Stimulated activated CD4-positive, alpha-beta T cell treated with anti-CD3 and anti-CD28 coated beads, Interleukin-12 subunit alpha, Interleukin-12 subunit beta, amount 100 ng/mL, for 48 hours (primary cell): Measurements from ENCODE around the gene KCNJ6.
"Not testable (repeated sequence)": the region's sequence is repeated elsewhere in the genome, so short reads cannot be mapped to it uniquely, and the experiment has no call there.

Experiments used
- DNase-seq, 3 donors: peaks; one replicate each; pipeline ENCODE4 v3.0.0-alpha.2; 2020; ENCODE audit warnings: low read depth in 2 of 3, low spot score in 1 of 3

KCNJ6 gene

DNA sequence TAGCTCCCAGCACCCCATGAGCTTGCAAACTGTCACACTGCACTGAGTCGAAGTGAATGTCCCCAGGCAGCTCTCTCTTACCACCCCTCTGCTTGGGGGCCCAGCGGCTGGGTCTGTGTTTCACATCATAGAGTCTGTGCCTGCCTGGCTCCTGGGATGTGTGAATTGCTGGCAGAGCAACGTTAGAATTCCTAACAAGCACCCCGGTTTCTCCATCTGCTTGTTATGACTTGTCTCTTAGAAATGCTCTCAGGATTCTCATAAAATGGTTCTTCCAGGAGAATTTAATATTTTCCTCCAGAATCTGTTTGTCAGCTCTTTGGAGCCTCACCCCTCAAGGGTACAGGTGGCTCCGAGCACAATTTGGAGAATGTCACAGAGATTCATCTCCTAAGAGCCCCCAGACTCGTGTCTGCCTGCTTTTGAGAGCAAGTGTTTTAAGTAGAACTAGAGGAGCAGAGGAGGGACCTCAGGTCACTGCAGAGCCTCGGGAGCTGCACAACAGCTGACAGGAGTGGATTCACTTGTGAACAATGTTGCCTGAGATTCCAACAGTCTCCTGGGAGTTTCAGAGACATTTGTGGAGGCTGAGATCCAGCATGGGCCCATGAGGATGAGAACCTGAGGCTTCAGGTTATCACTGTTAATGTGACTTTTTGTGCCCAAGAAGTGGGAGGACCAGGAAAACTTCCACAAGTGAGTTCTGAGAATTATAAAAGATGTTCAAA lies 131.5 kb downstream of the KCNJ6 start:
- no peak for DNase-seq

DNA sequence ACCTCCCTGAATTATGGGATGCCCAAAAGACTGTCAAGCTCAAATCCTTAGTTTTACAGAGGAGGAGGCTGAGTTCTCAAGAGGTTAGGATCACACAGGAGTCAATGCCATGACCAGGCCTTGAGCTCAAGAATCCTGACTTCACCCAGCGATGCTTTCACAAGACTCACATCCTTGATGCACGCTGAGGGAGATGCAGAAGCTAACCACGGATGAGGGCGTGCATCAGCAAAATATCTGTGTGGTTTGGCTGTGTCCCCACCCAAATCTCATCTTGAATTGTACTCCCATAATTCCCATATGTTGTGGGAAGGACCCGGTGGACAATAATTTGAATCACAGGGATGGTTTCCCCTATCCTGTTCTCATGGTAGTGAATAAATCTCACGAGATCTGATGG lies 133.2 kb downstream of the KCNJ6 start:
- DNase-seq: no peak

DNA sequence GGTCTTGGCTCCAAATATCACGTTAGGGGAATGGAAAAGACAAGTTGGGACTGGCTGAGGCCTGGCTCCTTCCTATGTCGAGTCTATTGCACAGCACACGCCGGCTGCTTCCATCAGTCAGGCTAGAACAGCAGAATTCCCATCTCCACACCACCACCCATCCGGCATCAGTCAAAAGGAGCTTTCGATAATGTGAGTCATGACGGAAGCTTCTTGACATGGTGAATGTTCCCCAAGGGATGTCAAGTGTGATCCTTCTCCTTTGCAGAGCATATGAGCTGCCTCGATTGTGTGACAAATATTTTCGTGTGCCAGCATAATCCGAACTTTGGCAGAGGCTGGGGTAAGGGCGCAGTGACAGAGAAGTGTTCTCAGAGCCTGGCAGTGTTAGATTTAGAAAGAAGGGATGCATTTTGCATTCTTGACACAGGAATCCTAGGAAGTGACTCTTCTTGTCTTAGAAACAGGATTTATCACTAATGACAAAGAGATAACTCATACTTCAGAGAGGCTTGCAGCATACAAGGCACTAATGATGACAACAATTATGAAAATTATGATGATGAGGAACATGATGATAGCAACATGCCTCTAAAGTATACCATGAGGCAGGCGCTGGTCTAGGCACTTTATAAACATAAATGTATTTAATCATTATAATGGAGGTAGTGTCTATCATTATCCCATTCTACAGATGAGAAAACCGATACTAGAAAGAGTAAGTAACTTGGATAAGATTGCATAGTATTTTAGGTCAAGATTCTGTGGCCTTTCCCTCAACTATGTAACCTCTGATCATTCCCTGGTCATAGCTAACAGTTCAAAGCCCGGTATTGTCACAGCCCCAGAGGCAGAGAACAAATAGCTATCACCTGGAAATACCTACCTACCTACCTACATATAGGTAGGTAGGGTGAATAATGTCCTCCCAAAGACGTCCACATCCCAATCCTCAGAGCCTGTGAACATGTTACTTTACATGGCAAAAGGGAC lies 135.0 kb downstream of the KCNJ6 start:
- DNase-seq: no peak

DNA sequence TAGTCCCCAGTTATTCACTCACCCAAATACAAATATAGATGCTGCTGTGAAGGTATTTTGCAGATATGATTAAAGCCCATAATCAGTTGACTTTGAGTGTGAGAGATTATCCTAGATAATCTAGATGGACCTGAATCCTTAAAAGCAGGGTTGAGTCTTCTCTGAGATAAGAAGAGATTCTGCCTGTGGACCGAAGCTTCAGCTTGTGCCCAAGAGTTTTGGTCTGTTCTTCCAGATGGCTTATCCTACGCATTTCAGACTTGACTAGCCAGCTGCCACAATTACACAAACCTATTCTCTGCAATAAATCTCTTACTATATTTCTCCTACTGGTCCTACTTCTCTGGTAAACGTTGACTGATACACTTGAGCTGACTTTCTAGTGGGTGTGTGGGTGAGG lies 145.1 kb downstream of the KCNJ6 start:
- no peak for DNase-seq

GRCh38 chr21:37770461-37770860 lies 145.8 kb downstream of the KCNJ6 start:
- no peak for DNase-seq

DNA sequence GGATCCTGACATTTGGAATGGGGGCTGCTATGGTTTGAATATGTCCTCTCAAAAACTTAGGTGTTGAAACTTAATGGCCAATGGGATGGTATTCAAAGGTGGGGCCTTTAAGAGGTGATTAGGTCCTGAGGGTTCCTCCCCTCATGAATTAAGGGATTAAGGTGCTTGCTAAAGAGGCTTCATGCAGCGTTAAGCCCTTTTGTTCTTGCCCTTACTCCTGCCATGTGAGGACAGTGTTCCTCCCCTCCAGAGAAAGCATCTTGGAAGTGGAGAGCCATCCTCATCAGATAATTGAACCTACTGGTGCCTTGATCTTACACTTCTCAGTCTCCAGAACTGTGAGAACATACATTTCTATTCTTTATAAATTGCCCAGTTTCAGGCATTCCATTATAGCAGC lies 146.6 kb downstream of the KCNJ6 start:
- no peak for DNase-seq

- DNase-seq: no peak
Measured at GRCh38 chr21:37767984-37768383, 148.3 kb downstream of the KCNJ6 start.

DNA sequence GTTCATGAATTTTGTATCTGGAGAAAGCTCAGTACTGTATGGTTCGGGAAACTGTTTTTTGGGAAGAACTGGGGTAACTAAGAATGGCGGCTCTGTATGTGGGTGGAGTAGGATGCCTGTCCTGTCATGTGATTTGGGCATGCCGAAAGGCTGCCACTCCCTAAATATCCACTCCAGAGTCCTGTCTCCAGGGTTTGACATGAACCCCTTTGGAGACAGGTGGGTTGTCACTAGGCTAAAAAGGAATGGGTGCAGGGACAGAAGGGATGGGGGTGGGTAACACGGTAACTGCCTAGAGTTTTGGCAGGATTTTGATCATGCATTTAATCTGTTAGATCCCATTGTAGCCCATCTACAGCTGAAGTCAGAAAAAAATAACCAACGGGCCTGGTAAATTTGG lies 150.1 kb downstream of the KCNJ6 start:
- DNase-seq: no peak

GRCh38 chr21:37765221-37765900 lies 150.9 kb downstream of the KCNJ6 start:
- no peak for DNase-seq

DNA sequence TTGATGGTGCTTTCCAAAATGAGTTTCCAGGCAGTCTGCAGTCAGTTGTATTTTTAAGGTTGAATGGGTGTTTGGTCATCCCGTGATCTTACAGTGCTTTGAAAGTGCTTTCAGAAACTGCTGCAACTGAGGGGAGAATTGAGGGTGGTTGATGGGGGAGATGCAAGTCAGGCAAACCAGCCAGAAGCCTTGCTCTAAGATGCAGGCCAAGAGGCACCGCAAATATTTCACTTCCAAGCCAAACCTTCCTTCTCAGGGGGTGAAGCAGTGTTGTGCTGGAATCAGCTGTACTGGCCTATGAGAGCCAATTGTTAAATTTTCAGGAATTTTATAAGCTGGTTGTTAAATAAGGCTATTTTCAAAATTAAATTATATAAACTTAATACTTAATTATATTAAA lies 151.6 kb downstream of the KCNJ6 start:
- DNase-seq: no peak

DNA sequence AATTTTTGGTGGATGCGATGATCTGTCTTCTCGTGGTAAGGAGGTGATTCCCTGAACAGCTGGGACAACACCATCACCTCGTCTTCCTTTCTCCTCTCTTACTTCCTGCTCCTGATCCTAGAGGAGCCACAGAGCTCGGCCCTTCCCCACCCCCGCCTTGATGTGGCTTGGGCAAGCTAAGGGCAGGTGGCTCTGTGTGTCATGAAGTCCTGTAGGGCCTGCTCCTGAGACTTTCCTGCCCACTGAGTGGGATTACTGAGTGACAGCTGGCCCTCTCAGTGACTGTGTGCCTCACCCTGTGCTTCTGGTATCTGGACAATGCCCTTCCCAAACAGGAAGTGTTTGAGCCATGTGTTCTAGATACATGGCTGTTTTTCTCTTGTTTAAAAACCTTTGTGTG lies 153.0 kb downstream of the KCNJ6 start:
- no peak for DNase-seq

- no peak for DNase-seq
Measured at GRCh38 chr21:37762606-37763005, 153.7 kb downstream of the KCNJ6 start.

DNA sequence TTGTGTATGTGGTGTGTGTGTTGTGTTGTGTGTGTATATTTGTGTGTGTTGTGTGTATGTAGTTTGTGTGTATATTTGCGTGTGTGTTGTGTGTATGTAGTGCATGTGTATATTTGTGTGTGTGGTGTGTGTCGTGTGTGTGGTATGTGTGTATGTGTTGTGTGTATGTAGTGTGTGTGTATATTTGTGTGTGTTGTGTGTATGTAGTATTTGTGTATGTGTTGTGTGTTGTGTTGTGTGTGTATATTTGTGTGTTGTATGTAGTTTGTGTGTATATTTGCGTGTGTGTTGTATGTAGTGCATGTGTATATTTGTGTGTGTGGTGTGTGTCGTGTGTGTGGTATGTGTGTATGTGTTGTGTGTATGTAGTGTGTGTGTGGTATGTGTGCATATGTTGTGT lies 154.9 kb downstream of the KCNJ6 start:
- not testable (repeated sequence) for DNase-seq

DNA sequence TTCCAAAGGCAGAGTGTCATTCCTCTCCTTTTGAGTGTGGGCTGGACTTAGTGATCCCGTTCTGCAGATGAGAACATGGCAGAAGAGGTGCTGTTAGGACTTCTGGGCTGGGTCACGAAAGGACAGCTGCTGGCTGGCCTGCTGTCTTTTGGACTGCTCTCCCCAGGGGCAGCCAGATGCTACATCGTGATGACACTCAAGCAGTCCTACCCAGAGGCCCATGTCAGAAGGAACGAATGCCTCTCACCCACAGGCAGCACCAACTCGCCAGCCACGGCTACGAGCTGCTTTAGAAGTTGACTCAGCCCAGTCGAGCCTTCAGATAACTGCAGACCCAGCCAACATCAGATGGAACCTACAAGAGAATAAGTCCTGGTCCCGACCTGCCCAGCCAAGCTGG lies 156.5 kb downstream of the KCNJ6 start:
- DNase-seq: no peak

DNA sequence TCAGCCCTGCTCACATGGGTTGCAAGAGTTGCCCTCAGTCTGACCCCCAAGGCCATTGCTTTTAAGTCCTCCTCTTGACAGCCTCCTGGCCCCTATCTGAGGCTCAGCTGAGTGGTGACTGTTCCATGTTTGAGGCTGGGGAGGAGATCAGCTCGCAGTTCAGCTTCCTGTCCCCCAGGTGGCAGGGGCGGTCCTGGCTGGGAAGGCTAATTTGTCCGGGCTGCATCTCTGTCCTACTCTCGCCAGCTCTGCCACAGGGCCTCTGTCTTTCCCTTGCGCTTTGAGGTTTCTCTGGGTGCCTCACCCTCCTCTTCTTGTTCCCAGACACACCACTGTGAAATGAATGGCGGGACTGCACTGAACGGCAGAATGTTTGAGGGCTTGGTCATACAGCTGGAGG lies 157.3 kb downstream of the KCNJ6 start:
- peak; percentile 2 to 3 (median 3) for DNase-seq

- DNase-seq: no peak
Measured at GRCh38 chr21:37757606-37758376, 158.5 kb downstream of the KCNJ6 start.

GRCh38 chr21:37753122-37753599 lies 163.1 kb downstream of the KCNJ6 start:
- no peak for DNase-seq

DNA sequence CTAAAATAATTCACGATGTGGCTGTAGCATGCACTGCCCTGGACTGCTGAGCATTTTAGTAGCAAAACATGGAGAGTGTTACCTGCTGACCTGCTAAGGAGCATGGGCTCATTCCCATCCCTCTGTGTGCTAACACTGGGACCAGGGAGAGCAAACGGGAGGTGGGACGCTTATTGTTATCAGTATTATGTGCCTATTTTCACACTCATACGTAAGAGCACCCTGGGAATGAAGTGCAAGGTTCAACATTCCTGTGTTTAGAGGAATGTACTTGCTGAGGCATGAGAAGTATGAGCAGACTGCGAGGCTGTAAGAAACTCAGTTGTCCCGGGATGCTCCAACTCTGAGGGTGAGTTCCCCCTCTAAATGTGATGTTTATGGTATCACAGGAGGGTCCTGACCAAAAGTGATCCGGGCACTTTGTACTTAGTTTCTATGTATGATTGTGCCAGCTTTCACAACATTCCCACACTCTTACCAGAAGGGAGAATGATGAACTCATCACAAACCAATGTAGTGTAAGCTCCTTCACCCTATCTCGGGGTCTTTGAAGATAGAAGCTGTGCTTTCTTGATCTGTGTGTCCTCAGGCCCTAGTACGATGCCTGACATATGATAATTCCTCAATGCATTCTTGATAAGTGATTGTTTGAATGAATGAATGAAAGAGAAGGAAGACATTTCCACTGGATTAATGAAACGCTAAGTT lies 164.8 kb downstream of the KCNJ6 start:
- no peak for DNase-seq

- DNase-seq: no peak
Measured at GRCh38 chr21:37749132-37749531, 167.1 kb downstream of the KCNJ6 start.

GRCh38 chr21:37748351-37748750 lies 167.9 kb downstream of the KCNJ6 start:
- DNase-seq: no peak
